HUES6 (cell line): ENCODE measurements around the gene VAV2.
"Not testable (repeated sequence)": the region's sequence is repeated elsewhere in the genome, so short reads cannot be mapped to it uniquely, and the experiment has no call there.

Source experiments
- H3K27ac ChIP-seq: 2 replicates; pipeline ENCODE4 v1.7.0; 2013; ENCODE audit warnings: low read depth, mild to moderate bottlenecking, low read length, inconsistent platforms
- H3K27me3 ChIP-seq: 2 replicates; pipeline ENCODE4 v1.6.1; 2013; ENCODE audit warnings: low read length; ENCODE audit not compliant: control insufficient read depth, insufficient read depth
- H3K36me3 ChIP-seq: 2 replicates; pipeline ENCODE4 v1.6.1; 2013; ENCODE audit warnings: low read length; ENCODE audit not compliant: control insufficient read depth, insufficient read depth
- H3K4me1 ChIP-seq: 2 replicates; pipeline ENCODE4 v1.6.1; 2013; ENCODE audit warnings: low read length; ENCODE audit not compliant: control insufficient read depth, insufficient read depth
- H3K4me3 ChIP-seq: 2 replicates; pipeline ENCODE4 v1.5.1; 2013; ENCODE audit warnings: low read depth, low read length
- H3K9ac ChIP-seq: one replicate; pipeline ENCODE4 v1.6.1; 2013; ENCODE audit warnings: mild to moderate bottlenecking, low read length
- H3K9me3 ChIP-seq: 2 replicates; pipeline ENCODE4 v1.6.1; 2013; ENCODE audit warnings: low read depth, low read length; ENCODE audit not compliant: control insufficient read depth, insufficient read depth

Gene VAV2

GRCh38 chr9:133961226-133962165 is 30.6 kb downstream of the VAV2 start:
- H3K4me3 ChIP-seq: no peak overlapping the region
- H3K9ac ChIP-seq: no peak overlapping the region
- peaks cover 13% of the 10 kb centered on the region; the same call in 1 of the 2 replicates for H3K9me3 ChIP-seq
- H3K27me3 ChIP-seq: no peaks in the 10 kb centered on the region
- H3K4me1 ChIP-seq: peaks cover 53% of the 10 kb centered on the region
- peak overlapping the region; percentile 24; the same call in 1 of the 2 replicates for H3K27ac ChIP-seq
- H3K36me3 ChIP-seq: no peaks in the 10 kb centered on the region

- no peaks in the 10 kb centered on the region for H3K36me3 ChIP-seq
- no peak overlapping the region for H3K4me3 ChIP-seq
- H3K27ac ChIP-seq: no peak overlapping the region
- H3K27me3 ChIP-seq: no peaks in the 10 kb centered on the region
- H3K4me1 ChIP-seq: peaks cover 61% of the 10 kb centered on the region
- peaks cover 10% of the 10 kb centered on the region; the same call in 1 of the 2 replicates for H3K9me3 ChIP-seq
- H3K9ac ChIP-seq: peak overlapping the region; percentile 35
Observed at GRCh38 chr9:133960568-133961129, 31.5 kb downstream of the VAV2 start.

GRCh38 chr9:133959966-133960567 is 32.1 kb downstream of the VAV2 start:
- H3K9ac ChIP-seq: peak overlapping the region; percentile 70
- H3K27ac ChIP-seq: no peak overlapping the region; the same call in 1 of the 2 replicates

GRCh38 chr9:133959171-133959570 is 33.0 kb downstream of the VAV2 start:
- no peak overlapping the region for H3K4me3 ChIP-seq
- H3K9me3 ChIP-seq: no peaks in the 10 kb centered on the region
- H3K36me3 ChIP-seq: no peaks in the 10 kb centered on the region
- H3K27ac ChIP-seq: peak overlapping the region; percentile 88
- H3K27me3 ChIP-seq: no peaks in the 10 kb centered on the region
- peaks cover 71% of the 10 kb centered on the region for H3K4me1 ChIP-seq
- H3K9ac ChIP-seq: peak overlapping the region; percentile 70

More at GRCh38 chr9:133959966-133960567, 32.1 kb downstream of the VAV2 start:
- no peaks in the 10 kb centered on the region for H3K27me3 ChIP-seq
- H3K9me3 ChIP-seq: peaks cover 8% of the 10 kb centered on the region; the same call in 1 of the 2 replicates
- H3K4me3 ChIP-seq: no peak overlapping the region
- H3K36me3 ChIP-seq: no peaks in the 10 kb centered on the region
- peaks cover 62% of the 10 kb centered on the region for H3K4me1 ChIP-seq

GRCh38 chr9:133958756-133959155 is 33.4 kb downstream of the VAV2 start:
- H3K9ac ChIP-seq: peak overlapping the region; percentile 70
- H3K27me3 ChIP-seq: no peaks in the 10 kb centered on the region
- 0 out of 2 replicates have a peak overlapping the region, but pooled peaks have one; percentile 11 for H3K4me3 ChIP-seq
- no peaks in the 10 kb centered on the region for H3K9me3 ChIP-seq
- no peaks in the 10 kb centered on the region for H3K36me3 ChIP-seq
- H3K4me1 ChIP-seq: peaks cover 71% of the 10 kb centered on the region
- peak overlapping the region; percentile 88 for H3K27ac ChIP-seq

- H3K36me3 ChIP-seq, H3K27me3 ChIP-seq, H3K9me3 ChIP-seq: not testable (repeated sequence)
- Histone ChIP-seq H3K4me1 (peaks cover 68% of the 10 kb centered on the region), H3K27ac (peak overlapping the region; percentile 96; the same call in 1 of the 2 replicates), H3K4me3 (peak overlapping the region; percentile 20; the same call in 1 of the 2 replicates), H3K9ac (peak overlapping the region; percentile 66)
Observed at GRCh38 chr9:133957772-133958171, 34.4 kb downstream of the VAV2 start.

GRCh38 chr9:133957328-133957727 is 34.8 kb downstream of the VAV2 start:
- Histone ChIP-seq H3K36me3 (no peaks in the 10 kb centered on the region), H3K27ac (peak overlapping the region; percentile 96), H3K4me3 (peak overlapping the region; percentile 20; the same call in 1 of the 2 replicates), H3K9me3 (no peaks in the 10 kb centered on the region), H3K9ac (peak overlapping the region; percentile 66), H3K4me1 (peaks cover 68% of the 10 kb centered on the region), H3K27me3 (no peaks in the 10 kb centered on the region)

- H3K27ac ChIP-seq: peak overlapping the region; percentile 96
- no peaks in the 10 kb centered on the region for H3K9me3 ChIP-seq
- H3K27me3 ChIP-seq: no peaks in the 10 kb centered on the region
- peak overlapping the region; percentile 36 for H3K4me3 ChIP-seq
- peaks cover under 1% of the 10 kb centered on the region; the same call in 1 of the 2 replicates for H3K36me3 ChIP-seq
- peak overlapping the region; percentile 66 for H3K9ac ChIP-seq
- H3K4me1 ChIP-seq: peaks cover 62% of the 10 kb centered on the region
Observed at GRCh38 chr9:133956520-133957076, 35.5 kb downstream of the VAV2 start.

- Histone ChIP-seq H3K27ac (peak overlapping the region; percentile 96), H3K36me3 (peaks cover 5% of the 10 kb centered on the region; the same call in 1 of the 2 replicates), H3K4me3 (peak overlapping the region; percentile 36; the same call in 1 of the 2 replicates), H3K9ac (peak overlapping the region; percentile 66), H3K4me1 (peaks cover 55% of the 10 kb centered on the region), H3K27me3 (no peaks in the 10 kb centered on the region), H3K9me3 (no peaks in the 10 kb centered on the region)
Observed at GRCh38 chr9:133955821-133956411, 36.2 kb downstream of the VAV2 start.

- H3K9me3 ChIP-seq: no peaks in the 10 kb centered on the region
- H3K27me3 ChIP-seq: no peaks in the 10 kb centered on the region
- no peak overlapping the region for H3K9ac ChIP-seq
- H3K4me1 ChIP-seq: peaks cover 51% of the 10 kb centered on the region
- H3K4me3 ChIP-seq: no peak overlapping the region
- no peak overlapping the region; the same call in 1 of the 2 replicates for H3K27ac ChIP-seq
- H3K36me3 ChIP-seq: peaks cover 5% of the 10 kb centered on the region; the same call in 1 of the 2 replicates
Observed at GRCh38 chr9:133954862-133955529, 37.1 kb downstream of the VAV2 start.
